Astrocyte (in vitro differentiated cells and primary cell): ENCODE data around the gene TRPC4. TPM values are rescaled to one million over a fixed set of nuclear protein-coding genes. Genes with fewer than 3 reads are reported as not detected.

Experiments
- DNase-seq: peaks from one replicate; pipeline ENCODE4 v3.0.0-alpha.2; 2010; ENCODE audit warnings: low read depth
- FAIRE-seq: peaks from 2 replicates; lab custom pipeline; 2011; peaks lifted over from hg19 to GRCh38; lab: Jason Lieb, UNC
- H2AFZ ChIP-seq: 2 replicates; pipeline ENCODE4 v1.6.0; 2012; ENCODE audit warnings: low read depth, low read length, inconsistent platforms
- H3K27ac ChIP-seq: 2 replicates; pipeline ENCODE4 v1.5.1; 2011; ENCODE audit warnings: low read depth, low read length, inconsistent platforms
- H3K27me3 ChIP-seq: 2 replicates; pipeline ENCODE4 v1.6.0; 2011; ENCODE audit warnings: low read length, inconsistent platforms; ENCODE audit not compliant: insufficient read depth
- H3K36me3 ChIP-seq: 2 replicates; pipeline ENCODE4 v1.5.1; 2011; ENCODE audit warnings: low read length, inconsistent platforms; ENCODE audit not compliant: insufficient read depth
- H3K4me1 ChIP-seq: 2 replicates; pipeline ENCODE4 v1.5.1; 2011; ENCODE audit warnings: low read length, inconsistent platforms; ENCODE audit not compliant: insufficient read depth
- H3K4me2 ChIP-seq: 2 replicates; pipeline ENCODE4 v1.6.0; 2012; ENCODE audit warnings: low read length, inconsistent platforms
- H3K4me3 ChIP-seq: 2 replicates; pipeline ENCODE4 v1.5.1; 2011; ENCODE audit warnings: low read depth, mild to moderate bottlenecking, low read length, inconsistent platforms; ENCODE audit not compliant: insufficient read depth
- H3K79me2 ChIP-seq: 2 replicates; pipeline ENCODE4 v1.6.0; 2012; ENCODE audit warnings: mild to moderate bottlenecking, low read length, inconsistent platforms; ENCODE audit not compliant: insufficient read depth
- H3K9ac ChIP-seq: 2 replicates; pipeline ENCODE4 v1.6.0; 2012; ENCODE audit warnings: mild to moderate bottlenecking, low read length, inconsistent platforms
- H3K9me3 ChIP-seq: 2 replicates; pipeline ENCODE4 v1.5.1; 2012; ENCODE audit warnings: low read depth, mild to moderate bottlenecking, low read length, inconsistent platforms; ENCODE audit not compliant: insufficient read depth
- H4K20me1 ChIP-seq: 2 replicates; pipeline ENCODE4 v1.6.0; 2012; ENCODE audit warnings: low read length, inconsistent platforms; ENCODE audit not compliant: insufficient read depth
- H3K27ac Mint-ChIP-seq: one replicate; pipeline ENCODE4 v1.8.0; 2021; ENCODE audit warnings: mild to moderate bottlenecking, mixed read lengths; ENCODE audit not compliant: unreplicated experiment
- H3K27me3 Mint-ChIP-seq: one replicate; pipeline ENCODE4 v1.8.0; 2021; ENCODE audit warnings: low read depth, mixed read lengths; ENCODE audit not compliant: unreplicated experiment
- H3K36me3 Mint-ChIP-seq: one replicate; pipeline ENCODE4 v1.8.0; 2021; ENCODE audit warnings: low read depth, mixed read lengths; ENCODE audit not compliant: unreplicated experiment
- H3K4me1 Mint-ChIP-seq: one replicate; pipeline ENCODE4 v1.8.0; 2021; ENCODE audit warnings: low read depth, mixed read lengths; ENCODE audit not compliant: unreplicated experiment
- H3K4me3 Mint-ChIP-seq: one replicate; pipeline ENCODE4 v1.8.0; 2021; ENCODE audit warnings: mild to moderate bottlenecking, moderate library complexity, mixed read lengths; ENCODE audit not compliant: unreplicated experiment
- H3K9me3 Mint-ChIP-seq: one replicate; pipeline ENCODE4 v1.8.0; 2021; ENCODE audit warnings: mild to moderate bottlenecking, mixed read lengths; ENCODE audit not compliant: unreplicated experiment
- CTCF ChIP-seq: IDR thresholded peaks from 2 replicates; pipeline ENCODE4 v1.5.1; 2011; ENCODE audit warnings: low read depth, mild to moderate bottlenecking, inconsistent platforms, low read length, moderate library complexity; ENCODE audit not compliant: insufficient read depth
- EZH2 ChIP-seq: IDR thresholded peaks from 2 replicates; pipeline ENCODE4 v1.6.1; 2012; ENCODE audit warnings: mild to moderate bottlenecking, low read length, inconsistent platforms; ENCODE audit not compliant: insufficient read depth
- total RNA-seq: library from RNA; stranded (reverse); gene quantifications from 2 replicates; pipeline ENCODE4 v1.2.1, GENCODE V29; 2021

TRPC4 gene
- total RNA-seq, 1 donor from 2014 or later: 14.4 TPM

DNA sequence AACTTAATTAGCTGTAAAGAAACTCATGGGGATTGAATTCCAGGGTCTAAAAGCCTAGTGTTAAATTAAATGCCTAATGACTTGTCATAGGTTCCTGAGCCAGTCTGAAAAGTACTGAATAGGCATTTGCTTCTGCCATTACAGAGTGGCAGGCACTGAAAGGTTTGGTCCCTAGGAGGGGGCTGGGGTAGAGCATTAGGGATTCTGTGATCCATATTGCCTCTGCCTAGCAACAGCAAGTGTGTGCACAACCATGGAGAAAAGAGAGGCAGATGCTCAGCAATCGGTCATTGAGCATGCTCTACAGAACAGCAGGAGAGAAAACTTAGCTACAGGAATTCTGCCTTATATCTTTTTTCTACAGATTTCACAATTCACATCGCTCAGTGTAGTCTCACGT, 133.5 kb downstream of the TRPC4 start:
- no peak overlapping the region for H3K27ac ChIP-seq
- Mint-ChIP-seq H3K36me3 (no peaks in the 10 kb centered on the region), H3K4me3 (no peak overlapping the region)

GRCh38 chr13:37735293-37735692, 134.3 kb downstream of the TRPC4 start:
- Histone ChIP-seq H3K4me1 (no peaks in the 10 kb centered on the region), H3K27ac (no peak overlapping the region), H3K9ac (no peak overlapping the region), H3K4me3 (no peak overlapping the region), H3K36me3 (no peaks in the 10 kb centered on the region), H3K4me2 (no peak overlapping the region), H4K20me1 (no peaks in the 10 kb centered on the region), H3K9me3 (no peaks in the 10 kb centered on the region), H3K79me2 (no peaks in the 10 kb centered on the region), H2AFZ (no peak overlapping the region), H3K27me3 (no peaks in the 10 kb centered on the region)
- TF ChIP-seq EZH2 (no peak), CTCF (no peak)
- no peak overlapping the region for H3K4me3 Mint-ChIP-seq
- H3K4me1 Mint-ChIP-seq: peaks cover under 1% of the 10 kb centered on the region
- DNase-seq (no peak), FAIRE-seq (no peak)
- no peak overlapping the region for H3K27ac Mint-ChIP-seq
- no peaks in the 10 kb centered on the region for H3K36me3 Mint-ChIP-seq
- H3K27me3 Mint-ChIP-seq: no peaks in the 10 kb centered on the region
- H3K9me3 Mint-ChIP-seq: no peaks in the 10 kb centered on the region

More for the DNA sequence above, 133.5 kb downstream of the TRPC4 start:
- Mint-ChIP-seq H3K27ac (no peak overlapping the region), H3K4me1 (peaks cover 4% of the 10 kb centered on the region), H3K27me3 (no peaks in the 10 kb centered on the region), H3K9me3 (no peaks in the 10 kb centered on the region)
- Histone ChIP-seq H3K4me1 (no peaks in the 10 kb centered on the region), H3K9me3 (no peaks in the 10 kb centered on the region), H3K4me3 (no peak overlapping the region), H3K27me3 (no peaks in the 10 kb centered on the region), H3K79me2 (no peaks in the 10 kb centered on the region), H3K36me3 (no peaks in the 10 kb centered on the region), H3K9ac (no peak overlapping the region), H2AFZ (no peak overlapping the region), H4K20me1 (no peaks in the 10 kb centered on the region), H3K4me2 (no peak overlapping the region)
- DNase-seq (no peak), FAIRE-seq (no peak)
- TF ChIP-seq CTCF: no peak
- no peak for TF ChIP-seq EZH2

- FAIRE-seq (no peak), DNase-seq (no peak)
- Mint-ChIP-seq H3K36me3 (no peaks in the 10 kb centered on the region), H3K4me3 (no peak overlapping the region), H3K9me3 (no peaks in the 10 kb centered on the region), H3K4me1 (no peaks in the 10 kb centered on the region), H3K27ac (no peak overlapping the region), H3K27me3 (no peaks in the 10 kb centered on the region)
- H4K20me1 ChIP-seq: no peaks in the 10 kb centered on the region
- H2AFZ ChIP-seq: no peak overlapping the region
- no peak overlapping the region for H3K4me3 ChIP-seq
- H3K4me2 ChIP-seq: no peak overlapping the region
- H3K27me3 ChIP-seq: no peaks in the 10 kb centered on the region
- H3K9ac ChIP-seq: no peak overlapping the region
- H3K79me2 ChIP-seq: no peaks in the 10 kb centered on the region
- TF ChIP-seq EZH2: no peak
- no peak for TF ChIP-seq CTCF
- H3K36me3 ChIP-seq: no peaks in the 10 kb centered on the region
- no peaks in the 10 kb centered on the region for H3K9me3 ChIP-seq
- no peak overlapping the region for H3K27ac ChIP-seq
- H3K4me1 ChIP-seq: no peaks in the 10 kb centered on the region
These were observed 139.7 kb downstream of the TRPC4 start for GRCh38 chr13:37729876-37730275.
